ENCODE measurements around the gene KRT74. TPM values are rescaled to one million over a fixed set of nuclear protein-coding genes. Genes with fewer than 3 reads are reported as not detected.

Gene KRT74
- total RNA-seq, 1 experiment from 2014 or later: not detected

DNA sequence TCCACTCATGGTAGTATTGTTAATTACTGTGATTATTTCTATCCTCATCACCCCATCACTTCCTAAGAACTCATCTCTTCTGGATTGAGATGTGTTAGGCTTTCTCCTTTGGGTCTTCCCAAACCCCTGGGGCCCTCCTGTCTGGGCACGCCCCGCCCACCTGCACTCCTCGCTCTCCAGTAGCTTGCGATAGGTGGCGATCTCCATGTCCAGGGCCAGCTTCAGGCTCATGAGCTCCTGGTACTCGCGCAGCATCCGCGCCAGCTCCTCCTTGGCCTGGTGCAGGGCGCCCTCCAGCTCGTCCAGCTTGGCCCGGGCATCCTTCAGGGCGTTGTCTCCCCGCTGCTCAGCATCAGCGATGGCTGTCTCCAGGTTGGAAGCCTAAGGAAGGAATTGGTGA lies 27.5 kb downstream of the KRT74 start:
- Mint-ChIP-seq H3K36me3 (ENCODE audit: insufficient read depth, unreplicated experiment) (no peaks in the 10 kb centered on the region), H3K9me3 (ENCODE audit: low read depth, unreplicated experiment) (no peaks in the 10 kb centered on the region), H3K4me1 (ENCODE audit: low read depth, unreplicated experiment) (no peaks in the 10 kb centered on the region), H3K27me3 (ENCODE audit: unreplicated experiment) (peaks cover 90% of the 10 kb centered on the region), H3K27ac (ENCODE audit: unreplicated experiment) (no peak overlapping the region), H3K4me3 (ENCODE audit: low read depth, unreplicated experiment) (no peak overlapping the region)
- CTCF ChIA-PET: no interaction called here
- intact Hi-C loops (cut with micrococcal nuclease; ENCODE audit: unreplicated experiment): no loop called here
- no peak for DNase-seq
- BruUV-seq (replicated peaks): no TSS peak
- TF ChIP-seq, protein P1, sequence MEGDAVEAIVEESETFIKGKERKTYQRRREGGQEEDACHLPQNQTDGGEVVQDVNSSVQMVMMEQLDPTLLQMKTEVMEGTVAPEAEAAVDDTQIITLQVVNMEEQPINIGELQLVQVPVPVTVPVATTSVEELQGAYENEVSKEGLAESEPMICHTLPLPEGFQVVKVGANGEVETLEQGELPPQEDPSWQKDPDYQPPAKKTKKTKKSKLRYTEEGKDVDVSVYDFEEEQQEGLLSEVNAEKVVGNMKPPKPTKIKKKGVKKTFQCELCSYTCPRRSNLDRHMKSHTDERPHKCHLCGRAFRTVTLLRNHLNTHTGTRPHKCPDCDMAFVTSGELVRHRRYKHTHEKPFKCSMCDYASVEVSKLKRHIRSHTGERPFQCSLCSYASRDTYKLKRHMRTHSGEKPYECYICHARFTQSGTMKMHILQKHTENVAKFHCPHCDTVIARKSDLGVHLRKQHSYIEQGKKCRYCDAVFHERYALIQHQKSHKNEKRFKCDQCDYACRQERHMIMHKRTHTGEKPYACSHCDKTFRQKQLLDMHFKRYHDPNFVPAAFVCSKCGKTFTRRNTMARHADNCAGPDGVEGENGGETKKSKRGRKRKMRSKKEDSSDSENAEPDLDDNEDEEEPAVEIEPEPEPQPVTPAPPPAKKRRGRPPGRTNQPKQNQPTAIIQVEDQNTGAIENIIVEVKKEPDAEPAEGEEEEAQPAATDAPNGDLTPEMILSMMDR (IDR thresholded peaks at IDR 0.05; ENCODE audit: unreplicated experiment): no peak

- DNase-seq: no peak
- CTCF ChIA-PET: no interaction called here
- no TSS peak for BruUV-seq (replicated peaks)
These were observed 29.4 kb downstream of the KRT74 start for GRCh38 chr12:52543985-52544883.

DNA sequence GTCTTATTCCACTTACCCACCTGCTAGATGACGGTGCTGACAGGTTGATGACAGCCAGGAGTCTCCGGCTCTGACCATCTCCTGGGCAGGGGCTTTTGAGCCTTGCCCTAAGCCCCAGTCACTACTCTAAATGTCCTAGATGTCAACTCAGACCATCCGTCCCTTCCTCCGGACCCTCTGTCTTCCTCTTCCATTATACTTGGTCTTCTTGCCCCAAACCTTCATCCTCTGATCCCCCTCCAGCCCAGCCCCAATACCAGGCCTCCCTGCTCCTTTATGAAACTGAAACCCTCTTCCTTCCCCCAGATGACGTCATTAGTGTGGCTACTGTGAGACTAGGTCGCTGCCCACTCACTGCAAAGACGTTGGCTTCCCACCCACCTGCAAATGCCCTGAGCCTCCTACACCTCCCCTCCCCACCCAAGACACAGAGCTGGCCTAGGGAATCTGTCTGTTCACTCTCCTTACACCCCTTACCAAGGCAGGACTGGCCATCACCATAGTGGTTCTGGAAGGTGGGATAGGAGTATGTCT lies 30.8 kb downstream of the KRT74 start:
- DNase-seq: no peak
- BruUV-seq (replicated peaks): no TSS peak
- peaks cover 57% of the 10 kb centered on the region for H3K27me3 Mint-ChIP-seq (ENCODE audit: unreplicated experiment)
- intact Hi-C loops (cut with micrococcal nuclease; ENCODE audit: unreplicated experiment): no loop called here
- no peaks in the 10 kb centered on the region for H3K4me1 Mint-ChIP-seq (ENCODE audit: low read depth, unreplicated experiment)
- TF ChIP-seq, protein P1 (IDR thresholded peaks at IDR 0.05; ENCODE audit: unreplicated experiment): no peak
- CTCF ChIA-PET: no interaction called here
- no peaks in the 10 kb centered on the region for H3K9me3 Mint-ChIP-seq (ENCODE audit: low read depth, unreplicated experiment)
- no peak overlapping the region for H3K27ac Mint-ChIP-seq (ENCODE audit: unreplicated experiment)
- no peak overlapping the region for H3K4me3 Mint-ChIP-seq (ENCODE audit: low read depth, unreplicated experiment)
- H3K36me3 Mint-ChIP-seq (ENCODE audit: insufficient read depth, unreplicated experiment): no peaks in the 10 kb centered on the region

More at GRCh38 chr12:52543985-52544883, 29.4 kb downstream of the KRT74 start:
- H3K9me3 Mint-ChIP-seq (ENCODE audit: low read depth, unreplicated experiment): no peaks in the 10 kb centered on the region
- intact Hi-C loops (cut with micrococcal nuclease; ENCODE audit: unreplicated experiment): no loop called here
- H3K36me3 Mint-ChIP-seq (ENCODE audit: insufficient read depth, unreplicated experiment): no peaks in the 10 kb centered on the region
- no peaks in the 10 kb centered on the region for H3K4me1 Mint-ChIP-seq (ENCODE audit: low read depth, unreplicated experiment)
- TF ChIP-seq, protein P1 (IDR thresholded peaks at IDR 0.05; ENCODE audit: unreplicated experiment): no peak
- no peak overlapping the region for H3K4me3 Mint-ChIP-seq (ENCODE audit: low read depth, unreplicated experiment)
- H3K27ac Mint-ChIP-seq (ENCODE audit: unreplicated experiment): no peak overlapping the region
- H3K27me3 Mint-ChIP-seq (ENCODE audit: unreplicated experiment): peaks cover 71% of the 10 kb centered on the region

- Mint-ChIP-seq H3K27me3 (ENCODE audit: unreplicated experiment) (peaks cover 50% of the 10 kb centered on the region), H3K27ac (ENCODE audit: unreplicated experiment) (no peak overlapping the region), H3K9me3 (ENCODE audit: low read depth, unreplicated experiment) (no peaks in the 10 kb centered on the region), H3K4me1 (ENCODE audit: low read depth, unreplicated experiment) (no peaks in the 10 kb centered on the region), H3K36me3 (ENCODE audit: insufficient read depth, unreplicated experiment) (no peaks in the 10 kb centered on the region), H3K4me3 (ENCODE audit: low read depth, unreplicated experiment) (no peak overlapping the region)
- CTCF ChIA-PET: no interaction called here
- intact Hi-C loops (cut with micrococcal nuclease; ENCODE audit: unreplicated experiment): no loop called here
- no TSS peak for BruUV-seq (replicated peaks)
- DNase-seq: no peak
- TF ChIP-seq, protein P1 (IDR thresholded peaks at IDR 0.05; ENCODE audit: unreplicated experiment): no peak
These were observed 31.5 kb downstream of the KRT74 start for GRCh38 chr12:52542157-52542556.

All from Calu3 (cell line).